HepG2 (cell line): ENCODE data around the gene PNPLA3. TPM values are rescaled to one million over a fixed set of nuclear protein-coding genes. Genes with fewer than 3 reads are reported as not detected.
A peak's percentile ranks its signal among the peaks of the same experiment; 100 is the strongest.

Experiments
- CBX1 ChIP-seq: IDR thresholded peaks from one replicate; pipeline ENCODE4 v1.6.1; 2016; ENCODE audit warnings: antibody characterized with exemption, low read depth
- FOXK1 ChIP-seq: sonication (generic); formaldehyde crosslinking; IDR thresholded peaks from 2 replicates; pipeline ENCODE4 v1.4.0; 2020; ENCODE audit warnings: low read depth, missing genetic modification reagents, borderline replicate concordance
- FOXK2 ChIP-seq: fragments of 450-650 bp; IDR thresholded peaks from 2 replicates; pipeline ENCODE4 v1.6.1; 2016
- FOXM1 ChIP-seq: sonication (generic); formaldehyde crosslinking; IDR thresholded peaks from 2 replicates; pipeline ENCODE4 v1.5.0; 2020; ENCODE audit warnings: missing genetic modification reagents
- GATAD2A ChIP-seq: IDR thresholded peaks from 2 replicates; pipeline ENCODE4 v1.6.1; 2016
- NONO ChIP-seq, 2 experiments: fragments of 450-650 bp in 1 of 2; sonication (generic) in 1 of 2; formaldehyde crosslinking in 1 of 2; IDR thresholded peaks in 1 of 2; conservative IDR thresholded peaks in 1 of 2; 2 replicates each; pipeline versions ENCODE4 v1.6.1 to v1.8.0; 2017 to 2022; ENCODE audit warnings: mild to moderate bottlenecking in 1 of 2, missing genetic modification reagents in 1 of 2, moderate library complexity in 1 of 2
- PHF5A ChIP-seq: IDR thresholded peaks from one replicate; pipeline ENCODE4 v1.6.1; 2018; ENCODE audit warnings: low read depth, missing genetic modification reagents; ENCODE audit not compliant: unreplicated experiment
- REXO4 ChIP-seq: sonication (generic); formaldehyde crosslinking; IDR thresholded peaks from 2 replicates; pipeline ENCODE4 v1.8.0; 2022; ENCODE audit warnings: missing genetic modification reagents, mild to moderate bottlenecking, borderline replicate concordance
- SRSF9 ChIP-seq: fragments of 200-400 bp; formaldehyde crosslinking; IDR thresholded peaks from 2 replicates; pipeline ENCODE4 v1.6.1; 2018; ENCODE audit warnings: borderline replicate concordance, mild to moderate bottlenecking, low read depth, low read length; ENCODE audit not compliant: insufficient read depth, poor library complexity, severe bottlenecking
- ZBTB25 ChIP-seq: IDR thresholded peaks from 2 replicates; pipeline ENCODE4 v1.6.1; 2018; ENCODE audit warnings: missing genetic modification reagents
- ZBTB7B ChIP-seq: sonication (generic); formaldehyde crosslinking; IDR thresholded peaks from 2 replicates; pipeline ENCODE4 v1.4.0; 2020; ENCODE audit warnings: missing genetic modification reagents
- ZFP36L1 ChIP-seq: sonication (generic); formaldehyde crosslinking; IDR thresholded peaks from 2 replicates; pipeline ENCODE4 v1.8.0; 2022; ENCODE audit warnings: mild to moderate bottlenecking, missing genetic modification reagents, moderate library complexity
- ZNF709 ChIP-seq: sonication (generic); formaldehyde crosslinking; IDR thresholded peaks from 2 replicates; pipeline ENCODE4 v1.5.0; 2020; ENCODE audit warnings: mild to moderate bottlenecking, missing genetic modification reagents
- ZSCAN29 ChIP-seq: sonication (generic); formaldehyde crosslinking; conservative IDR thresholded peaks from 2 replicates; pipeline ENCODE4 v1.4.0; 2020; ENCODE audit warnings: mild to moderate bottlenecking, missing genetic modification reagents
- polyA plus RNA-seq, 8 experiments: library from polyadenylated mRNA; depleted of rRNA in 3 of 8; stranded (reverse) in 7 of 8; unstranded in 1 of 8; fragments of >200 nt; fragmentation: Illumina TruSeq in 4 of 8; extraction: Trizol in 4 of 8; gene quantifications; 2 replicates each; pipeline versions ENCODE4 v1.2.1 to v1.2.3, GENCODE V29; 2011 to 2016; ENCODE audit warnings: low read depth in 4 of 8, missing spikeins in 1 of 8, mixed read lengths in 1 of 8; ENCODE audit not compliant: insufficient read depth in 1 of 8
- total RNA-seq, 5 experiments: library from RNA; depleted of rRNA; stranded (reverse); fragments of >200 nt; fragmentation: Illumina TruSeq; extraction: Trizol; gene quantifications; 2 replicates each; pipeline ENCODE4 v1.2.3, GENCODE V29; 2016; ENCODE audit warnings: low read depth in 1 of 5
- TF ChIP-seq, protein P1 (sequence below), 2 experiments: sonication (generic) in 1 of 2; formaldehyde crosslinking in 1 of 2; IDR thresholded peaks; 2 replicates each; pipeline versions ENCODE4 v1.4.0 to v1.6.1; 2018 to 2020; ENCODE audit warnings: missing genetic modification reagents in 2 of 2, borderline replicate concordance in 1 of 2, low read depth in 1 of 2, mild to moderate bottlenecking in 1 of 2, missing biosample characterization in 1 of 2
- TF ChIP-seq, protein P2 (sequence below): IDR thresholded peaks from 2 replicates; pipeline ENCODE4 v1.6.1; 2012; ENCODE audit warnings: inconsistent platforms
- TF ChIP-seq, protein P3 (sequence below): IDR thresholded peaks from 2 replicates; pipeline ENCODE4 v1.6.1; 2016; ENCODE audit warnings: low read depth, missing genetic modification reagents, missing compliant biosample characterization

PNPLA3 gene
- total and polyA plus RNA-seq, 2 of the 13 experiments (the other 11 are each of a cell fraction or from before 2014, with no cell fraction given) = 16.9 to 19.8 TPM

DNA sequence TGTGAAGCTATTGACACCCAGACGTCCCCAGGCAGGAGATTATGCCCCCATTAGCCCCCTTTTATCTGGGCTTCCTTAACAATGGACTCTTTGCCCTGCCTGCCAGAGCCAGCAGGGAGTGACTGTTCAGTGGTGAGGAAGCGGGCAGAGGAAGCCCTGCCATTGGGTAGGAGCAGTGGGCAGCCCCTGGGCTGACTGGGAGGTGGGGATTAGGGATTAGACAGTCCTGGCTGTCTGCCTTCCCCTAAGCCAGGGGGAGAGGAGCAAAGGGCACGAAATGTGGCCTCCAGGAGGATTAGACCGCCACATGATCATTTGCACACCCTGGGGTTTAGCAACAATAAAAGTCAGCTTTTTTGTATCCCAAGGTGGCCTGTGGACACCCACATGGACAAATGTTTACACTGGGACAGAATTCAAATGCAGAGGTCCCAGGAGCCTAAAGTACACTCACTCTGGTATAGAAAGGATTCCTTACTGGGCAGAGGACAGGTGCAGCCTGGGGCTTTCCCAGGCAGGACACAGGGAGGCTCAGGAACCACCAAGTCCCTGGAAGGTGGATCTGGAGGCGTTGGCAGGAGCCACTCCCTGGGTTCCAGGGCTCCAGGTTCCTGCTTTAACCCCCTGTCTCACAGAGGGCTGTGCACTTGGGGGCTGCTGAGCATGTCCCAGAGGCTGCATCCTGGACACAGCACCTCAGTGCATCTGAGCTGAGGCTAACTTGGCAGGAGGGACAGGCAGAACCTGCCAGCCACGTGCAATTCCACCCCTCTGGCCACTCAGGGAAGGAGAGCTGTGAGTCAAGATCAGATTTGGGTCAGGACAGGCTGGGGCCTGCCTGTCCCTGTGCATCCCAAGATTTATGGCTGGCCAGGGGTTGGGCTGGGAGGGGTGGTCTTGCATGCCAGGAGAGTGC, 2.1 kb downstream of the PNPLA3 start (continued):
- TF ChIP-seq CBX1 (peak; percentile 74), SRSF9 (no peak), ZBTB25 (CRISPR knock-in tag) (peak; percentile 48; the same call in 1 of the 2 replicates), ZSCAN29 (peak; percentile 64; the same call in 1 of the 2 replicates), REXO4 (CRISPR knock-in tag) (no peak), ZFP36L1 (CRISPR knock-in tag) (peak; percentile 74; the same call in 1 of the 2 replicates), FOXK2 (0 out of 2 replicates have a peak, but pooled peaks have one; percentile 47), GATAD2A (CRISPR knock-in tag) (peak; percentile 82), ZBTB7B (CRISPR knock-in tag) (0 out of 2 replicates have a peak, but pooled peaks have one; percentile 81), PHF5A (peak; percentile 83), FOXK1 (peak; percentile 39; the same call in 1 of the 2 replicates), ZNF709 (CRISPR knock-in tag) (peak; percentile 29; the same call in 1 of the 2 replicates), FOXM1 (CRISPR knock-in tag) (no peak), NONO (IDR thresholded peaks at IDR 0.05) (no peak), NONO (CRISPR knock-in tag; conservative IDR thresholded peaks at IDR 0.05) (peak; percentile 81)
- TF ChIP-seq, protein P1, sequence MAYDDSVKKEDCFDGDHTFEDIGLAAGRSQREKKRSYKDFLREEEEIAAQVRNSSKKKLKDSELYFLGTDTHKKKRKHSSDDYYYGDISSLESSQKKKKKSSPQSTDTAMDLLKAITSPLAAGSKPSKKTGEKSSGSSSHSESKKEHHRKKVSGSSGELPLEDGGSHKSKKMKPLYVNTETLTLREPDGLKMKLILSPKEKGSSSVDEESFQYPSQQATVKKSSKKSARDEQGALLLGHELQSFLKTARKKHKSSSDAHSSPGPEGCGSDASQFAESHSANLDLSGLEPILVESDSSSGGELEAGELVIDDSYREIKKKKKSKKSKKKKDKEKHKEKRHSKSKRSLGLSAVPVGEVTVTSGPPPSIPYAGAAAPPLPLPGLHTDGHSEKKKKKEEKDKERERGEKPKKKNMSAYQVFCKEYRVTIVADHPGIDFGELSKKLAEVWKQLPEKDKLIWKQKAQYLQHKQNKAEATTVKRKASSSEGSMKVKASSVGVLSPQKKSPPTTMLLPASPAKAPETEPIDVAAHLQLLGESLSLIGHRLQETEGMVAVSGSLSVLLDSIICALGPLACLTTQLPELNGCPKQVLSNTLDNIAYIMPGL (CRISPR knock-in tag; IDR thresholded peaks at IDR 0.05; ENCODE audit: borderline replicate concordance in 1 of 2, low read depth in 1 of 2) = peak; percentile 49 to 61; a peak in 2 of 4 replicates
- TF ChIP-seq, protein P2, sequence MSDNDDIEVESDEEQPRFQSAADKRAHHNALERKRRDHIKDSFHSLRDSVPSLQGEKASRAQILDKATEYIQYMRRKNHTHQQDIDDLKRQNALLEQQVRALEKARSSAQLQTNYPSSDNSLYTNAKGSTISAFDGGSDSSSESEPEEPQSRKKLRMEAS = peak; percentile 82
- TF ChIP-seq, protein P3, sequence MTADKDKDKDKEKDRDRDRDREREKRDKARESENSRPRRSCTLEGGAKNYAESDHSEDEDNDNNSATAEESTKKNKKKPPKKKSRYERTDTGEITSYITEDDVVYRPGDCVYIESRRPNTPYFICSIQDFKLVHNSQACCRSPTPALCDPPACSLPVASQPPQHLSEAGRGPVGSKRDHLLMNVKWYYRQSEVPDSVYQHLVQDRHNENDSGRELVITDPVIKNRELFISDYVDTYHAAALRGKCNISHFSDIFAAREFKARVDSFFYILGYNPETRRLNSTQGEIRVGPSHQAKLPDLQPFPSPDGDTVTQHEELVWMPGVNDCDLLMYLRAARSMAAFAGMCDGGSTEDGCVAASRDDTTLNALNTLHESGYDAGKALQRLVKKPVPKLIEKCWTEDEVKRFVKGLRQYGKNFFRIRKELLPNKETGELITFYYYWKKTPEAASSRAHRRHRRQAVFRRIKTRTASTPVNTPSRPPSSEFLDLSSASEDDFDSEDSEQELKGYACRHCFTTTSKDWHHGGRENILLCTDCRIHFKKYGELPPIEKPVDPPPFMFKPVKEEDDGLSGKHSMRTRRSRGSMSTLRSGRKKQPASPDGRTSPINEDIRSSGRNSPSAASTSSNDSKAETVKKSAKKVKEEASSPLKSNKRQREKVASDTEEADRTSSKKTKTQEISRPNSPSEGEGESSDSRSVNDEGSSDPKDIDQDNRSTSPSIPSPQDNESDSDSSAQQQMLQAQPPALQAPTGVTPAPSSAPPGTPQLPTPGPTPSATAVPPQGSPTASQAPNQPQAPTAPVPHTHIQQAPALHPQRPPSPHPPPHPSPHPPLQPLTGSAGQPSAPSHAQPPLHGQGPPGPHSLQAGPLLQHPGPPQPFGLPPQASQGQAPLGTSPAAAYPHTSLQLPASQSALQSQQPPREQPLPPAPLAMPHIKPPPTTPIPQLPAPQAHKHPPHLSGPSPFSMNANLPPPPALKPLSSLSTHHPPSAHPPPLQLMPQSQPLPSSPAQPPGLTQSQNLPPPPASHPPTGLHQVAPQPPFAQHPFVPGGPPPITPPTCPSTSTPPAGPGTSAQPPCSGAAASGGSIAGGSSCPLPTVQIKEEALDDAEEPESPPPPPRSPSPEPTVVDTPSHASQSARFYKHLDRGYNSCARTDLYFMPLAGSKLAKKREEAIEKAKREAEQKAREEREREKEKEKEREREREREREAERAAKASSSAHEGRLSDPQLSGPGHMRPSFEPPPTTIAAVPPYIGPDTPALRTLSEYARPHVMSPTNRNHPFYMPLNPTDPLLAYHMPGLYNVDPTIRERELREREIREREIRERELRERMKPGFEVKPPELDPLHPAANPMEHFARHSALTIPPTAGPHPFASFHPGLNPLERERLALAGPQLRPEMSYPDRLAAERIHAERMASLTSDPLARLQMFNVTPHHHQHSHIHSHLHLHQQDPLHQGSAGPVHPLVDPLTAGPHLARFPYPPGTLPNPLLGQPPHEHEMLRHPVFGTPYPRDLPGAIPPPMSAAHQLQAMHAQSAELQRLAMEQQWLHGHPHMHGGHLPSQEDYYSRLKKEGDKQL (CRISPR knock-in tag) = peak; percentile 78
